GM12878 (cell line): ENCODE measurements around the gene PAK6.

Source experiments
- SIX5 ChIP-seq: IDR thresholded peaks from 2 replicates; pipeline ENCODE4 v1.6.1; 2011; ENCODE audit warnings: mild to moderate bottlenecking, low read depth, low read length, moderate library complexity; ENCODE audit not compliant: severe bottlenecking
- SUZ12 ChIP-seq: fragments of 200-600 bp; sonication (generic); IDR thresholded peaks from one replicate; pipeline ENCODE4 v1.6.1; 2018; ENCODE audit warnings: antibody characterized with exemption, mild to moderate bottlenecking; ENCODE audit not compliant: unreplicated experiment

- TF ChIP-seq SUZ12 (no peak), SIX5 (no peak)
Observed at GRCh38 chr15:40286794-40287193, 47.9 kb downstream of the PAK6 start.
